Measurements from ENCODE around the gene MYADM. TPM values are rescaled to one million over a fixed set of nuclear protein-coding genes. Genes with fewer than 3 reads are reported as not detected.

Gene MYADM
- total and polyA plus RNA-seq, 2 donors (not counting 1 experiment from before 2014, with no cell fraction given) = 18.5 to 172 TPM

DNA sequence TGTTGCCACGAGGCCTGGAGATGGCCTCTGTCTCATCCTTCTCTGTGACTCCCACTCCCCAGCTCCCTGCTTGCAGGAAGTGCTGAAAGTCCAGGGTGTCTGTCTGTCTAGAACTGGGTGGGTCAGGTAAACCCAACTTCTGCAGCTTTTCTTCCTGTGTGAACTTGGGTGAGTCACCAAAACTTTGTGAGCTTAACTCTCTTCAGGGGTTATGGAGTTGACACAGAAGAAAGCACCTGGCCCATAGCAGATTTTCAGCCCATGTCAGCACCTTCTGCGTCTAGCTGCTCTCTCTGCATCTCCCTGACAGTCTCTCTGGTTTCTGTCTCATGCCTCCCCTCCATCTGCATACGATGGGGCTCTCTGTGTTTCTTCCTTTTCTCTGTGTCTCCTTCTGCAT lies 37.2 kb downstream of the MYADM start:
- H3K36me3 ChIP-seq (replicated peaks in 1 of 2; ENCODE audit: control extremely low read depth in 1 of 2, control insufficient read depth in 1 of 2, extremely low read depth in 1 of 2, insufficient read depth in 2 of 2, low read length in 1 of 2) = no peaks in the 10 kb centered on the region
- H3K9me3 Mint-ChIP-seq (ENCODE audit: insufficient read depth) = no peaks in the 10 kb centered on the region
- peaks cover 0 to 40% (median 28%) of the 10 kb centered on the region in 4 experiments for H3K27me3 ChIP-seq (replicated peaks in 1 of 4; ENCODE audit: control extremely low read depth in 1 of 4, control insufficient read depth in 3 of 4, insufficient read depth in 4 of 4, low read length in 3 of 4)
- WGBS (ENCODE audit: insufficient coverage) = 51% methylated on average over 3 of the region's 3 CpGs
- intact Hi-C loops (cut with micrococcal nuclease) = no loop called here
- DNase-seq = no peak
- H3K4me3 Mint-ChIP-seq = no peak overlapping the region
- ChIA-PET CTCF (no interaction called here), POLR2A (no interaction called here)
- no peak overlapping the region for H2AFZ ChIP-seq (ENCODE audit: insufficient read depth, low read depth, low read length, poor library complexity, severe bottlenecking)
- peaks cover 62% of the 10 kb centered on the region for H3K27me3 Mint-ChIP-seq
- H3K4me2 ChIP-seq (replicated peaks; ENCODE audit: low read depth, low read length, poor library complexity, severe bottlenecking) = no peak overlapping the region
- no peak overlapping the region for H3K27ac Mint-ChIP-seq
- peaks cover 25 to 27% of the 10 kb centered on the region in 2 donors for H3K4me1 ChIP-seq (ENCODE audit: control insufficient read depth in 2 of 2, insufficient read depth in 2 of 2, low read length in 2 of 2)
- H3K4me3 ChIP-seq (ENCODE audit: control extremely low read depth in 1 of 5, extremely low read depth in 1 of 5, insufficient read depth in 1 of 5, low read depth in 2 of 5, low read length in 4 of 5) = no peak overlapping the region
- no peak overlapping the region for H3K27ac ChIP-seq (ENCODE audit: low read length in 2 of 2)
- H3K4me1 Mint-ChIP-seq = peaks cover 19% of the 10 kb centered on the region
- H3K79me2 ChIP-seq (ENCODE audit: control insufficient read depth, insufficient read depth, low read length) = no peaks in the 10 kb centered on the region
- no peaks in the 10 kb centered on the region for H4K20me1 ChIP-seq (ENCODE audit: control insufficient read depth, insufficient read depth, low read length, poor library complexity, severe bottlenecking)
- H3K9me3 ChIP-seq (ENCODE audit: control extremely low read depth in 1 of 3, control insufficient read depth in 2 of 3, insufficient read depth in 1 of 3, low read length in 2 of 3) = peaks cover 0 to 50% (median 0%) of the 10 kb centered on the region in 3 donors
- no peak overlapping the region for H3K9ac ChIP-seq (ENCODE audit: low read length)
- TF ChIP-seq EZH2 (IDR thresholded peaks at IDR 0.05; ENCODE audit: borderline replicate concordance, insufficient read depth, low read depth, low read length, poor library complexity, severe bottlenecking) = no peak
- TF ChIP-seq, protein P1, sequence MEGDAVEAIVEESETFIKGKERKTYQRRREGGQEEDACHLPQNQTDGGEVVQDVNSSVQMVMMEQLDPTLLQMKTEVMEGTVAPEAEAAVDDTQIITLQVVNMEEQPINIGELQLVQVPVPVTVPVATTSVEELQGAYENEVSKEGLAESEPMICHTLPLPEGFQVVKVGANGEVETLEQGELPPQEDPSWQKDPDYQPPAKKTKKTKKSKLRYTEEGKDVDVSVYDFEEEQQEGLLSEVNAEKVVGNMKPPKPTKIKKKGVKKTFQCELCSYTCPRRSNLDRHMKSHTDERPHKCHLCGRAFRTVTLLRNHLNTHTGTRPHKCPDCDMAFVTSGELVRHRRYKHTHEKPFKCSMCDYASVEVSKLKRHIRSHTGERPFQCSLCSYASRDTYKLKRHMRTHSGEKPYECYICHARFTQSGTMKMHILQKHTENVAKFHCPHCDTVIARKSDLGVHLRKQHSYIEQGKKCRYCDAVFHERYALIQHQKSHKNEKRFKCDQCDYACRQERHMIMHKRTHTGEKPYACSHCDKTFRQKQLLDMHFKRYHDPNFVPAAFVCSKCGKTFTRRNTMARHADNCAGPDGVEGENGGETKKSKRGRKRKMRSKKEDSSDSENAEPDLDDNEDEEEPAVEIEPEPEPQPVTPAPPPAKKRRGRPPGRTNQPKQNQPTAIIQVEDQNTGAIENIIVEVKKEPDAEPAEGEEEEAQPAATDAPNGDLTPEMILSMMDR (IDR thresholded peaks at IDR 0.05) = no peak
- no peak for ATAC-seq (ENCODE audit: low read depth)

DNA sequence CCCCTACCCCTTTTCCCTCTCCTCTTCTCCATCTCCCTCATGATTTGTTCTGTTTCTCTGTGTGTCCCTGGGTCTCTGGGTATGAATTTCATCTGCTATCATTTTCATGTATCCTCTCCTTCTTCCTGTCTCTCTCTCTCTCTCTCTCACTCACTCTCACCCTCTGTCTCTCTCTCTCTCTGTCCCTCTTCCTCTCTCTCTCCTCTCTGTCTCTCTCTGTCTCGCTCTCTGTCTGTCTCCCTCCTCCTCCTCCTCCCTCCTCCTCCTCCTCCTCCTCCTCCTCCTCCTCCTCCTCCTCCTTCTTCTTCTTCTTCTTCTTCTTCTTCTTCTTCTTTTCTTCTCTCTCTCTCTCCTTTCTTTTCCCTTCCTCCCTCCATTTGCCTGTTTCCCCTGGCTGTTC lies 38.1 kb downstream of the MYADM start:
- DNase-seq (no peak), ATAC-seq (ENCODE audit: low read depth) (no peak)
- Histone ChIP-seq H3K27ac (ENCODE audit: low read length in 2 of 2) (no peak overlapping the region), H4K20me1 (ENCODE audit: control insufficient read depth, insufficient read depth, low read length, poor library complexity, severe bottlenecking) (no peaks in the 10 kb centered on the region), H2AFZ (ENCODE audit: insufficient read depth, low read depth, low read length, poor library complexity, severe bottlenecking) (no peak overlapping the region), H3K27me3 (replicated peaks in 1 of 4; ENCODE audit: control extremely low read depth in 1 of 4, control insufficient read depth in 3 of 4, insufficient read depth in 4 of 4, low read length in 3 of 4) (peaks cover 0 to 46% (median 35%) of the 10 kb centered on the region in 4 experiments), H3K4me3 (ENCODE audit: control extremely low read depth in 1 of 5, extremely low read depth in 1 of 5, insufficient read depth in 1 of 5, low read depth in 2 of 5, low read length in 4 of 5) (no peak overlapping the region), H3K4me1 (ENCODE audit: control insufficient read depth in 2 of 2, insufficient read depth in 2 of 2, low read length in 2 of 2) (peaks cover 25 to 30% of the 10 kb centered on the region in 2 donors), H3K4me2 (replicated peaks; ENCODE audit: low read depth, low read length, poor library complexity, severe bottlenecking) (no peak overlapping the region), H3K9me3 (ENCODE audit: control extremely low read depth in 1 of 3, control insufficient read depth in 2 of 3, insufficient read depth in 1 of 3, low read length in 2 of 3) (peaks cover 0 to 42% (median 0%) of the 10 kb centered on the region in 3 donors), H3K9ac (ENCODE audit: low read length) (no peak overlapping the region), H3K79me2 (ENCODE audit: control insufficient read depth, insufficient read depth, low read length) (no peaks in the 10 kb centered on the region), H3K36me3 (replicated peaks in 1 of 2; ENCODE audit: control extremely low read depth in 1 of 2, control insufficient read depth in 1 of 2, extremely low read depth in 1 of 2, insufficient read depth in 2 of 2, low read length in 1 of 2) (no peaks in the 10 kb centered on the region)
- Mint-ChIP-seq H3K4me1 (peaks cover 23% of the 10 kb centered on the region), H3K4me3 (no peak overlapping the region), H3K27ac (no peak overlapping the region), H3K27me3 (peaks cover 63% of the 10 kb centered on the region), H3K9me3 (ENCODE audit: insufficient read depth) (no peaks in the 10 kb centered on the region)
- CTCF ChIA-PET = interaction anchor here (0.5 kb wide), 1 partner anchor 20 kb away, joined by 3 read pairs; no protein-coding TSS in a partner anchor
- TF ChIP-seq EZH2 (IDR thresholded peaks at IDR 0.05; ENCODE audit: borderline replicate concordance, insufficient read depth, low read depth, low read length, poor library complexity, severe bottlenecking) = no peak
- TF ChIP-seq, protein P1 (IDR thresholded peaks at IDR 0.05) = no peak
- POLR2A ChIA-PET = no interaction called here
- intact Hi-C loops (cut with micrococcal nuclease) = no loop called here
- no CpG with 5 or more reads among the region's 1 CpG for WGBS (ENCODE audit: insufficient coverage)

Data from B cell (primary cell).